ENCODE data around the gene POLD4. TPM values are rescaled to one million over a fixed set of nuclear protein-coding genes. Genes with fewer than 3 reads are reported as not detected.

Gene POLD4
- total and polyA plus RNA-seq, 12 donors = 30.4 to 214 (median 43.5) TPM

GRCh38 chr11:67376063-67376820 lies 22.9 kb upstream of the POLD4 start:
- peaks cover 10 to 47% (median 26%) of the 10 kb centered on the region in 9 donors for H3K4me1 ChIP-seq
- DNase-seq (no peak), ATAC-seq (no peak)
- H3K36me3 ChIP-seq = no peaks in the 10 kb centered on the region
- peaks cover 0 to 15% (median 3%) of the 10 kb centered on the region in 7 donors for H3K27me3 ChIP-seq
- WGBS, 2 donors = 53 to 60% methylated on average over 7 of the region's 7 CpGs
- H3K4me3 ChIP-seq = no peak overlapping the region
- intact Hi-C loops (cut with DNase I) = no loop called here
- no peak for TF ChIP-seq CTCF (IDR thresholded peaks at IDR 0.05)
- H3K9me3 ChIP-seq = no peaks in the 10 kb centered on the region
- no peak overlapping the region for H3K27ac ChIP-seq

GRCh38 chr11:67375320-67376055 lies 22.1 kb upstream of the POLD4 start:
- no peak for ATAC-seq
- H3K9me3 ChIP-seq = no peaks in the 10 kb centered on the region
- no peaks in the 10 kb centered on the region for H3K36me3 ChIP-seq
- TF ChIP-seq CTCF (IDR thresholded peaks at IDR 0.05) = no peak
- peaks cover 10 to 47% (median 26%) of the 10 kb centered on the region in 9 donors for H3K4me1 ChIP-seq
- WGBS, 2 donors = 35 to 39% methylated on average over 15 of the region's 15 CpGs
- DNase-seq = no peak
- no peak overlapping the region for H3K4me3 ChIP-seq
- intact Hi-C loops (cut with DNase I) = loop anchor here in 1 of 10 donors (2.0 kb wide), 1 partner anchor 19 kb away; no protein-coding TSS in a partner anchor
- peaks cover 0 to 15% (median 3%) of the 10 kb centered on the region in 7 donors for H3K27me3 ChIP-seq
- H3K27ac ChIP-seq = no peak overlapping the region

- WGBS, 2 donors = 42 to 46% methylated on average over 9 of the region's 9 CpGs
- peak overlapping the region in 7 of 10 donors; percentile 85 to 97 (median 92) for H3K27ac ChIP-seq
- TF ChIP-seq CTCF (IDR thresholded peaks at IDR 0.05) = no peak
- H3K4me3 ChIP-seq = peak overlapping the region in 3 of 10 donors; percentile 74 to 82 (median 81)
- DNase-seq = no peak
- H3K36me3 ChIP-seq = no peaks in the 10 kb centered on the region
- no peaks in the 10 kb centered on the region for H3K9me3 ChIP-seq
- no peak for ATAC-seq
- H3K27me3 ChIP-seq = peaks cover 0 to 13% (median 3%) of the 10 kb centered on the region in 7 donors
- H3K4me1 ChIP-seq = peaks cover 10 to 54% (median 26%) of the 10 kb centered on the region in 9 donors
- intact Hi-C loops (cut with DNase I) = loop anchor here in 1 of 10 donors (2.0 kb wide), 1 partner anchor 18 kb away; no protein-coding TSS in a partner anchor
These were observed 21.4 kb upstream of the POLD4 start for GRCh38 chr11:67374571-67375281.
